ENCODE measurements around the gene STOX2.
A peak's percentile ranks its signal among the peaks of the same experiment; 100 is the strongest.

STOX2 gene

DNA sequence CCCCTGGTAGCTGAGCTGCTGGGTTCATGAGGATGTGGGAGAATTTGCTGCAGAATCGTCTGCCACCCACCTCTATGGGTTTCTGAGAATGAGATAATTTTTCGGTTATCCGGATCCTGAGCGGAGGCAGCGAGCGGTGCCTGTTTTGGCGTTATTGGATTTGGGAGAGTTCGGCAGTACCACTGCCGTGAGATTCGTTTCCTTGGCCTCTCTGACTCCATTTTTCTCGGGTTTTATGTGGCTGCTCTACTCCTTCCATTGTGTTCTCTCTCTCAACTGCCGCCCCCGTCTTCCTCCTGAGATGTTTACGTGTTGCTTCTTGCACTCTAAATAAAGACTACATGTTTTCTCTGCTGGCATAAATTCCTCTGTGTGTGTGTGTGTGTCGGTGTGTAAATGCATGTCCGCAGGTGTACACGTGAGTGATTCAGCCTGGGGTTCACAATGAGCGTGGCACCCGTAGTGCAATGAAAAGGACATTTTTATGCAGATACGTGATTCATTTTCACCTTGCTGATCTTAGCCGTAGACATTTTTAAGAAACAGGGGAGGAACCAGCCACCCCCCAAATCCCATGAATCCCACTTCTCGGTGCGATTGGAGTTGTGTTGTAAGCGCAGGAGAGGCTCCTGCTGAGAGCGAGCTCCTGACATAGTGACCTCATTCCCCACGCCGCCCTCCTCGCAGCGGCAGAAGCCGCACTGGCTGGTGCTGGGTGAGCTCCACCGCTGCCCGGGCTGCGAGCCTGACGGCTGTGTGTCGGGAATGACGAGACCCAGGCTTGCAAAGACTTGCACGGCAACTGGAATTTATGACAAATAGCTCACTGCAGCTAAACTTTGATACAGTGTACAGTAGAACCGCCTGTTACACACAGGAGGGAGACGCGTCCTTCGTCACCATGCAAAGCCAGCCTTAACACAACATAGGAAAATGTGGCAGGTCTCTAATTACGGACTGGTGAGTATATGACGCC is 82.2 kb downstream of the STOX2 start:
- peak; percentile 51 for DNase-seq

DNA sequence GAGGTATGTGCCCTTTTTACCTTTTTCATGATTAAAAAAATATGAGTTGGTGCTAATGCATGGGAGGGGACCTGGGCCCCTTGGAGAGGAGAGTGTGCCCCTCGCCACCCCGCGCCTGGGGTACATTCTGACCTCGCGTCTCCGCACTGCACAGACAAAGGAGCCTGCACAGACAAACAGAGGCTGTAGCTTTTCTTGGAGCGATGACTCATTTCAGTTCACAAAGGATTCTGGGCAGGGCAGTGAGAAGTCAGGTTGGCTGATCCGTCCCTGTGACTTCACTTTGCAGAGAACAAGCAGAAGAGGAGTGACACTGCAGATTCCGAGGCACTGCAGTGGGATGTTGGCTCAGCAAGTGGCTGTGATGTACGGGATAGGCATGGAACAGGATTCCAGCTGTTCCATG is 82.9 kb downstream of the STOX2 start:
- DNase-seq: peak; percentile 50

DNA sequence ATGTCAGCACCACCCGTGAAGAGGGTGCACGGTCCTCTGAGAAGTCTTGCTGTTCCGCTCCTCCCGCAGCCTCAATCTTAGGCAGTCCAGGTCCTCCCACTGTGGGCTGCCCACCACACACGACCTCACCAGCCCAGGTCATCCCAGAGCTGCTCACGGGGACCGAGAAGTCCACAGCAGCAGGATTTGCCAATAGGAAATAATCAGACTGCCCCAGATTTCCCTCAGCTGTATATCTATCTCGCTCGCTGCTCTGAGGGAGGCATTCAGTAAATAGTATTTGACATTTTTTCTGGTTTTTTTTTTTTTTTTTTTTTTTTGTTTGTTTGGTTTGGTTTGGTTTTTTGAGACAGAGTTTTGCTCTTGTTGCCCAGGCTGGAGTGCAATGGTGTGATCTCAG is 83.8 kb downstream of the STOX2 start:
- no peak for DNase-seq

DNA sequence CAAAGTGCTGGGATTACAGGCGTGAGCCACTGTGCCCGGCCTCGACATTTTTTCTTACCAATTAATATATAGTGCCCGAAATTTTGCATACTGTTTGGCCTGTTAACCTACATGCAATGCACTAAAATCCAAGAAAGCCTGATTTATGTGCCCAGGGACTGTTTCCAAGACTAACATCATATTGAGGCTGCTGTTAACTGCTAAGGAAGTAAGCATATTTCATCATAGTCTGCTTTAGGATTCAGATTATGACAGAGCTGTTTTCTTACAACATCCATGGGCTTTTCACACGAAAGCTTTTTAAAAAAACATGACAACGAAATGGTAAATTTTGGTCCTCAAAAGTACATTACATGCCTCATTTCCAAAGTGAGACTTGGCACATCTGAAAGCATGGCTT is 84.4 kb downstream of the STOX2 start:
- DNase-seq: no peak

DNA sequence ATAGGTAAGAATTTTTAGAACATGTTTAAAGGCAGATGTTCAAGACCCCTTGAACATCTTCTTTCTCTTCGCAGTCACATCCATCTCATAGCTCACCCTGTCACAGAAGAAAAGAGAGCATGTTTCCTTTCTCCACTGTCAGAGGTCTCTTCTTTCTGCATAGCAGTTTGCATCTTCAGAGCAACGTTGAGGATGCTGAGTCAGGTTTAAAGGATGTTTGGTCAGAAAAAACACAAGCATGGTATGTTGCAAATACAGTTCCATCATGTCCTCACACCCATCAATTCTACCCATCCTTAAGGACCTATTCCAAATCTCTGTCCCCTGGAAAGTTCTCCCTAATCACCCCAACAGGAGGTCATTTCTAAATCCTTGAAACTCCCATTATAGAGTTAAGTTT is 84.8 kb downstream of the STOX2 start:
- DNase-seq: no peak

DNA sequence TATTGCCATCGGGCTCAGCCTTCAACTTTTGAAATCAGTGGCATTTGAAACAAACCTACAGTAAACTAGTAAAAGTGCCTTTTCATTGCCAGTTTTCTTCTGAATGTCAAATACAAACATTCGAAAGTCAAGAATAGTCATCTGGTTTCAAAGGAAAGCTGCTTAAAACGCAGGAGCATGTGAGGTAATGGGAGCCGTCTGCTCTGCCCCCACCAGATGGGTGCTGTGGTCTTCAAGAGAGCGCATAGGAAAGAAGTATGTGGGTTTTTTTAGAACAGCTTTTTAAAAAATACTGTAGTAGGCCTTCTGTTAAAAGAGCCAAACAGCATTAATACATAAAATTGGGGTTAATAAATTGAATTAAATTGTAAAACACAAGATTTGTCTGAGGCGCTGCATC is 88.6 kb downstream of the STOX2 start:
- DNase-seq: no peak

DNA sequence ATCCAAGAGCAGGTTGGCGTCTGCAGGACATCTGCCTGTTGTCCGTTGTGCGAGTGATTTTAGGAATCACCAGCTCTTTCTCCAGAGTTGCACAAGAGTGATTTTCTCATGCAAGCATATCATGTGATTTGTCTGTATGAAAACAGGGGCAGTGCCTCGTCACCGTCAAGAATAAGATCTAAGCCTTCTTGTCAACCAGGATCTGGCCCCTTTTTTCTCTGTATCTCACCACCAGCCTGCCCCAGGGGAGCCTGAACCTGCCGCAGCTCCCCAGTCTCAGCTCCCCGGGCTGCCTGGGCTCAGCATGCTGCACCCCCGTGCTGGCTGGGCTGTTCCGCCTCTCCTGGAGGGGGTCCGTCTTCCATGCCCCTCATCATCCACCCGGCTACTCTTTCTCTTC is 90.5 kb downstream of the STOX2 start:
- DNase-seq: no peak

DNA sequence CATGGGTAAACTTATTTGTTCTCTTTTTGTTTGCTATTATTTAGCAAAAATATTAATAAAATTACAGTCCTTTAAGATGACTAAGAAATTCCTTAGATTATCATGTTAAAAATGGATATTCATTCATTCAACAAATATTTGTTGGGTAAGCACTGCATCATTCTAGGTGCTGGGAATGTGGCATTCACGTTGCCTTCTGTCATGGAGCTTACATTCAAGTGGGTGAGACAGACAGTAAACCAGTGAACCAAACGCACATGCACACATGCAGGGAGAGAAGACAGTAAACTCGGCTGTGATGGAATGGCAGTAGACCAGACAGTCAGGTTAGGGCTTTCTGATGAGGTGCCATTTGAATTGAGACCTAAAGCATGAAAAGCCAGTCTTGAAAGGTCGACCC is 91.8 kb downstream of the STOX2 start:
- DNase-seq: no peak

DNA sequence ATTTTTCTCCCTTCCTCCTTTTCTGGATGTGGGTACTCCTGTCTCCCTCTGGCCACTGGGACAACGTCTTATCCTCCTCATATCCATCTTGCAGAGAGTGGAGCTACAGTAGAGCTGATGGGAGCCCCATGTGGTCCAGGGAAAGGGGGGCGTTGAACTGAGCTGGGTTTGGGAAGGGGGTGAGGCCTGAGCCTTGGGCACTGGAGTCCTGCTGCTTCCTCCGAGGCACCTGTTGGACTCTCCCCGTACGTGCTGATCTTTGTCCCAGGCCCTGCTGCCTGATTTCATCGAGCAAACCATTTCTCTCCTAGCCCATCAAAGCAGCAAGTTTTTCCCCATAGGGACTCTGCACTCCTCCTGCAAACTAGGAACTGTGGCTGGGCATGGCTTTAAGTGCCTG is 94.3 kb downstream of the STOX2 start:
- no peak for DNase-seq

DNA sequence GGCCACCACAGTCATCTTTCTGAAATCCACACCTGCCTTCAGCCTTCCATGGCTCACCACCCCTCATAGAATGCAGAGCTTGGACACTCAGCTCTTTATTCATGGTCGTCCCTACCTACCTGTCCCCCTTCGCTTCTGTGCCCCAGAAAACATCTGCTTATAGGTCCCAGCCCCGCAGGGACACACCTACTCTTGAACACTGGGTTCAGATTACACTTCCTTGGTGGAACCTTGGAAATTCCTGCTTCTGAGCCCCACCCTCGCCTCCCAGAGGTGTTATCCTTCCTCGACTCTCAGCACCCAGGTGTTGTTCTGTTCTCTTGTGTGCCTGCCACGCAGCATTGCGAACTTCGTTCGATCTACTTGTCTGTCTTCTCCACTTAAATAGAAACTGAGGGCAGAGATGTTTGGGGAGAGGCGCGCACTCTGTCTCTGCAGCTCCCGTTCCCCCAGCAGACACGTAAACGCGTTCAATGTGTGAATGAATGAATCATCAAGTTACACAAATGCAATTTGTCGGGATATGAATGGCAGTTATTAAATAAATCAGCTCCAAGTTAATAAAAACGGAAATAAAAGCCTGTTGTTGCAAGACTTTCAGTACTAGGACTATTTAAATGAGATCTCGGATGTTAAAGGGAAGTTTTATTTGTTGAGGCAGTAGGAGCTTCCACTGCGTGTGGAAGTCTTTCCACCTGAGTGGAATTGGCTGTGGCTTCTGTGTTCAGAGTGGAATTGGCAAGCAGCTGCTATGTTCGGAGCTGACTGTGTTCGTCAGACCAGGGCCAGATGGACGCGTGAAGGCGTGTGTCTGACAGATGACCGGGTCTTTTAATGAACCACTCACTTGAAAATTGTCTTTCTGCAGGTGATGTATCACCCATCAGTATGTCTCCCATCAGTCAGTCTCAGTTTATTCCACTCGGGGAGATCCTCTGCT is 95.6 kb downstream of the STOX2 start:
- no peak for DNase-seq

DNA sequence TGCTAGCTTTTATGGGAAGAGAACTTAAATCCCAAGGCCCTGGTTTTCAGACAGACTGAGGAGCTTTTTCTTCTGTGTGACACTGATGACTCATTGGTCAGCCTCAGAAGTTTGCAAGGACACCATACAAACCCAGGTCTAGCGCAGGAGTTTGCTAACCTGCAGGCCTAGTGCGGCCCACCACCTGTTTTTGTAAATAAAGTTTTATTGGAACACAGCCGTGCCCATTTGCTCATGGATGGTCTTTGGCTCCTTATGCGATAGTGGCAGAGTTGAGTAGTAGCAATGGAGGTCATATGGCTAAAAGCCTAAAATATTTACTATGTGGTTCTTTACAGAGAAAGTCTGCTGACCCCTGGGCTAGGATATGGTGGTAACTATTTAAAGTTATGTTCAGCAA is 98.3 kb downstream of the STOX2 start:
- DNase-seq: no peak

DNA sequence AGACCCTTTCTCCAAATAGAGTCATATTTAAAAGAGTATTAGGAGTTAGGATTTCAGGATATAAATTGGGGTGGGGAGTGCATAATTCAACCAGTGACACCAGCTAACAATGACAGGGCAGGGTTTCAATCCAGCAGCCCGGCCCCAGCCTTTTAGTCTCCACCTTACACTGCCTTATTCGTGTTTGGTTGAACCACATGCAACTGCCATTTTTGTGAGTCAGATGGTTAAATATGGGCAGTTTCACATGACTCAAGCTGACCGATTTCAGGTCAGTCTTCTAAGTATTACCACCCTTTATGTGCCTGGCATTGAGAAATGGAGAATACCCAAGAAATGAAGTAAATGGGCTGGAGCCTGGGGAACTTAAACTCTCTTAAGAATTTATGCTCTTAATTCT is 102.8 kb downstream of the STOX2 start:
- DNase-seq: no peak

DNA sequence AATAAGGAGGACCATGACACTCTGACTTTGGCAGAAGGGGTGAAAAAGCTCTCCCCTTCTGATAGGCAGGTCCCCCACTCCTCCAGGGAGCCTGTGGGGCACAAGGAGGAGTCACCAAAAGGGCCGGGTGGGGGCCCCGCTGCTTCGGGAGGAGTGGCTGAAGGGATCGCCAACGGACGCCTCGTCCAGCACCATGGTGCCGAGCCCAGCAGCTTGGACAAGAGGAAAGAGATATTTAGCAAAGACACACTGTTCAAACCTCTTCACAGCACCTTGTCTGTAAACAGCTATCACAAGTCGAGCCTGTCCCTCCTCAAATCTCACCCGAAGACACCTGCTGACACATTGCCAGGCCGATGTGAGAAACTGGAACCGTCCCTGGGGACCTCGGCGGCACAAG is 105.6 kb downstream of the STOX2 start:
- DNase-seq: no peak

DNA sequence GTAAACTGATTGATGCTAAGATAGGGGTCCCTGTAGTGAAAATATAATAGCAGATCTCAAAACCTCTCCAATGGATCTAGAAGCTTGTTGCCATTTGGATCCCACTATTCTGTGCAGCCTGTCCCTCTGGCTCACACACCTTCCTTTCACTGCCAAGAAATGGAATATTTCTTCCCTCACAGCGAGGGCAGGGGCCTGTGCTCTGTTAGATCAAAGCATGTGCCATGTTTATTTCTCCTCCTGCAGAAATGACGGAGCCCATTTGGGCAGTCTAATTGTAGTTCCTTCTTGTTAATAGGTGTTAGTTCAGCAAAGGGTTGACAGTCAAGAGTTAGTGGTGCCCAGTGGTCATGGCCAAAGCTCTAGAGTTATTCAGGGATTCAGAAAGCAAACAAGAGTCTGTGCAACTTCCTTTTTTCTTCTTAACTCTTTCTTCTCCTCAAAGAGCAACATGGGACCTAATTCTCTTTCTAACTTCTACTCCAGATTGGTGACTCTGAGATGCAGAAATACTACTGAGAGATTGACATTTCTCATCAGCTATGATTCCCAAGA is 106.8 kb downstream of the STOX2 start:
- DNase-seq: no peak

DNA sequence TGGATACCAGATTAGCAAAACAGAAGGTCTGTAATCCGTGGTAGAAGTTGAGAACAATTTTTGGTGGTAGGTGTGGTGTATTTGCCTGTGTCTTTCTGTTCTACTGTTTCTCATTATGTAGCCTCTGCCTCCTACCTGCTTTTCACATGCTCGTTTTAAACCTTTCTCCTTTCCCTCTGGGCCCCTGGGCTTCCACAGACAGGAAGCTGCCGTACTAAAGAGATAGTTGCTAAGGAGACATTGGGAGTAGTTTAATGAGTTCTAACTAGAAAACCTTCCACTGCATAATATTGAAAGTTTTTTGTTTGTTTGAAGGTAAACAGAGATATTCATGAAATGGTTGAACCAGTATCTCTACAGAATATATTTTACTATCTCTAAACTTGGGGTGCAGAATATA is 107.8 kb downstream of the STOX2 start:
- DNase-seq: peak; percentile 2

DNA sequence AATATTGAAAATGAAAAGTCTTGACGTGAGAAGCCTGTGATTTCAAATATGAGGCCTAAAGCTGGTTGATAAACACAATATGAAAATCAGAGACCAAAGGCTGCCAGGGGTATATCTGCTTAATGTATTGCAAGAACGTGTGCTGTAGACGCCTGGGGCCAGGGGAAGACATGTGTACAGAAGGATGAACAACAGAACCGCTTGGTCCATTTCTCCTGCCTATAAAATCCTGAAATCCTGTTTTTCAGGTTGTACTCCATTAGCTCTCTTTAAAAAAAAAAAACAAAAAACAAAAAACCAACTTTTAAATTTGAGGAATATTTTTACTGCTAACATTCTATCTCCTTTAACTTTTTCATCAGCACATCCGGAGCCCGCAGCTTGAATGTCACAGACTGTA is 109.2 kb downstream of the STOX2 start:
- no peak for DNase-seq

DNA sequence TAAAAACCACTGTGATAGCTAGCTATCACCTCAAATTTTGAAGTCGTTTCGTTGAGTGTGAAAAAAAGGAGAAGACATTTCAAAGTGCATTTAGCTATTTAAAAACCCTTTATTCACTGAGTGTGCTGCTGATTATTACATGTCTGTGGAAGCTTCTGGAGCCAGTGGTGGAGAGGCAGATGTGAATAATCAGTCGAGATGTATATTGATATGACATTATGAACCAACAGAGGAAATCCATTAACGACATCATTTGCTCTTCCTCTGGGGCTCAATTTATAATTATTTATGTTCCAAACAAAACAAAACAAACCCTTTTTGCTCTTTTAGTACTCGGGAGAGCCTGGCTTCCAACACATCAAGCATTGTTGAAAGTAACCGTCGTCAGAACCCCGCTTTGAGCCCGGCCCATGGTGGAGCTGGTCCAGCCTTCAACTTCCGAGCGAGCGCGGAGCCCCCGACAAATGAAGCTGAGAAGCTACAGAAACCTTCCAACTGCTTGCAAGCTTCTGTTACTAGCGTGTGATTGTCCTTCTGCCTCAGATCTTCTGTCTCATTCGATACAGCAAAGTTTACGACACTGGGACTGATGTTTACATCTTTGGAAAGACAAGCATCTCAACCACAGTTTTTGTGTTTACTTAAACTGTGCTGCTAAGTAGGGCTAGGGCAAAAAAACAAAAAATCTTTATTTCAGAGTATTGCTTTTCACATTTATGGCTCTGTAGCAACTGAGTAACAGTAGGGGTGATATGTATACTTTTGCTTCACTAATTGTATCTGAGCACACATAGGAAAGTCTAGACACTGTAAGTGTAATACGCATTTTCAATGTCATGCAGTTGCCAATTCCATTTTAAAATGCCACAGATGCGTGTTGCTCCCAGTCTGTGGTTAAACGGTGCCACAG is 111.9 kb downstream of the STOX2 start:
- no peak for DNase-seq

DNA sequence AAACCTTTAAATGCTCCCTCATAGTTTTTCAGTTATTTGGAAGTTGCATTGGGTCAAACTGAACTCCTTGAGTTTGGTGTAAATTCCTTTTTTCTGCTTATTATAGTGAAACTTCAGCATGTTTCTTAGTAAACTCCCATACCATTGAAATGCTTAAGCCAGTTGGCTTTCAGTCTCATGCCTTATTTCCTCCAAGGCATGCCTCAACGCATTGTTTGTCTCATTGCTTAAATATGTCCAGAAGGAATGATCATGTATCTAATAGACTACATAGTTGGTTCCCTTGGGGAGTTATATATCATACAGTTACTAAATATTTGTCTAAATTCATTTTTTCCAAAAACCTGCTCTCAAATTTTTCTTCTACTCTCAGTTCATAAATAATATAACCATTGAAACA is 114.0 kb downstream of the STOX2 start:
- no peak for DNase-seq

DNA sequence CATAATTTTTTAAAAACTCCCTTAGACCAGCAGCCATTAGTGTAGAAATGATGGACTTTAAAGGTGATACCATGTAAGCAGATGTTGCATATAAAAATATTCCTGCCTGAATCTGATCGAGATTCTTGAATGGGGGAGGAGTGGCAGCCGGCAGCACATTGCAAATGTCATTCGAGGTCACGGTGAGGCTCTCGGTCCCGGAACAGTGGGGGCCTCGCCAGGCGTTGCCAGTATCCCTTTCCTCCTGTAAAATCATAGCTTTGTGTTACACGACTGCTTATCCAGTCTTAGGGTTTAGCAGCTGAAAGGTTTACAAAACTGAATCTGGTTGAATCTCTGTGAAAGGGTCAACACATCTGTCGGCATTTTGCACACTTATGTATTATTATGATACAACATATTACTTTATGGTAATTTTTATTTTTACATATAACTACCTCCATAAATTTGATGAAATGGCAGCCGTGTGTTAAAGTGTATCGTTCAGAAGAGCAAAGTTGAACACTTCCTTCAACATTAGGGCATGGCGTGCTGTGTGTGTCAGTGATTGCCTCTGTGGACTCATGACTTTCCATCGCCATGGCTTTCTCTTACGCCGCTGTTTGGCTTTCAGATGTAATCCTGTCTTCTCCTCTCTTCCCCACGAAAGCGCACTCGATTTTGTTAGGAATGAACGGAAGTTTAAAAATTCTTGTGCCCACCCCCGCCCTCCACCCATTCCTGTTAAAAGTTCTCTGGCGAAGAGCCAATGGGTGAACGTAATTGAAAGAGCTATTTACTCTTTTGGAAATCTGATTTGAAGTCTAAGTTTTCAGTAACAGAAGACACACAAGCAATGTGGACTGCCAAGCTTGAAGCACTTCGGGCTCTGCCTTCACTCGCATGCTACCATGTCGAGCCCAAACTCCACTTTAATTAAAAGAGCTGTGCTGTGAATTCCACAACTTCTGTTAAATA is 114.8 kb downstream of the STOX2 start:
- DNase-seq: no peak

DNA sequence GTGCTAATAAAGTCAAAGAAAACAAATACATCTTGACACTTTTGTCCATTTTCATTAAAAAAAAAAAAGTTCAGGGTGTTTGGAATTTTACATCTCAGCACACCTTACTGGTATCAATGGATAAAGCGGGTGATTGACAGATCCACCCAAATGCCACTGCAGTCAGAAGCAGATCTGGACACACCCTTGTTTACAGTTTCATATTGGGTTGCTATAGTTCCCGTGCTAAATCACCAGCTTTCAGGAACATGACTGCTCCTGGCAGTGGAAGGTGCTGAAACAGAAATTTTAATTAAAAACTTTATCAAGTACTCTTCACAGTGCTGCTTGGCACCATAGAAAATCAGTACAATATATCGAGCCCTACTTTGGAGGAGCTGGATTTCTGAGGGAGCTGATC is 116.3 kb downstream of the STOX2 start:
- DNase-seq: no peak

DNA sequence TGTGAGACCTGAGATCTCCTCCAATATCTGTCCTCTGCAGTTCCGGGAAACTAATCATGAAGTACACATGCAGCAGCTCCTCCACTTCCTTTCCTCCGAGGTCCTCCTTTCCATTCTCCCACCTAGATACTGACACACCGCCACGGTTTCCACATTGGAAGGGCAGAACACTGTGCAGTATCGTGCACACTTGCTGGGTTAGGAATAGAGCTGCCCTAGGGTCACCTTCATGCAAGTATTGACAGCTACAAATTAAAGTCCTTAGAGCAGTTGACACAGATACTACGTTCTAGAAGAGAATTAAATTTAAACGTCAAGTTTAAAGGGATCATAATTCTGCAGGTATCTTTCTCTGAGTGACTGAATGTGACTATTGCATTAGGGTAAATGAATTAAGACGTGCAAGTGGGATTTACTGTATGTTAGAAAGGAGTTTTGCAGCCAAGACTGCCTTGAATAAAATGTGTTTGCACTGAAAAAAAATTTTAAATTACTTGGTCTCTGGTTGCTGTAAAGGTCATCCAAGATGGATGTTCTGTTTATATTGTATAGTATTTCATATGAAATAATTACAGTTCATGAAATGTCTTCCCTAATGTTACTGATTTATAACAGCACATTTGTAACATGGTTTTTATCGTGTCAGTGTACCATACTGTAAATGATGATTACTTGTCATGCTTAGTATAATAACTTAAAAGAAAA is 117.7 kb downstream of the STOX2 start:
- DNase-seq: no peak
